GM18861 (cell line): ENCODE data around the gene TCF4.

Source experiments
- ATAC-seq: cut with Tn5 transposase; IDR thresholded peaks from one replicate; pipeline ENCODE4 v1.9.1; 2021; ENCODE audit not compliant: unreplicated experiment

Gene TCF4

DNA sequence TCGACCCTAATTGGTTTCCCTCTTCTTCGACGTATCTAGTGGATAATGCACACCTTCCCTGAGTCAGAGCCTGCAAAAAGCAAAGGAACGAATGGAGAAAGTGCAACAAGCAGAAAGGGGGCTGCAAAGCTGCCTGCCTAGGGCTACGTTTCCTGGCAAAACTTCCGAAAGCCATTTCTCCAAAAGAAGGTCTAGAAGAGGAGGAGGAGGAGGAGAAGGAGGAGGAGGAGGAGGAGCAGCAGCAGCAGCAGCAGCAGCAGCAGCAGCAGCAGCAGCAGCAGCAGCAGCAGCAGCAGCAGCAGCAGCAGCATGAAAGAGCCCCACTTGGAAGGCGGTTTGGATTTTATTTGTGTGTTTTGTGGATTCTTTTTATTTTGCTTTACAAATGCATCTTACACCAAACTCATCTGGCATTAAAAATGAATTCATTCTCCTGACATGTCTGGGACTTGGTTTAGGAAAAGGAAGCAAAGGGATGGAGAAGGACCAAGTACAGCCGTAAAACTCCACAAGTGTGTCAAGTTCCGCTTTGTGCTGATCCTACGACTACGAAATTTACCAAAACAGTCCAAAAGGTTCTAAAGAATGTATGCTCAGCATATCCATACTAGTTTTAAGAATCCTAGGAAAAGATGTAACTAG, 2.0 kb downstream of the TCF4 start:
- no peak for ATAC-seq

DNA sequence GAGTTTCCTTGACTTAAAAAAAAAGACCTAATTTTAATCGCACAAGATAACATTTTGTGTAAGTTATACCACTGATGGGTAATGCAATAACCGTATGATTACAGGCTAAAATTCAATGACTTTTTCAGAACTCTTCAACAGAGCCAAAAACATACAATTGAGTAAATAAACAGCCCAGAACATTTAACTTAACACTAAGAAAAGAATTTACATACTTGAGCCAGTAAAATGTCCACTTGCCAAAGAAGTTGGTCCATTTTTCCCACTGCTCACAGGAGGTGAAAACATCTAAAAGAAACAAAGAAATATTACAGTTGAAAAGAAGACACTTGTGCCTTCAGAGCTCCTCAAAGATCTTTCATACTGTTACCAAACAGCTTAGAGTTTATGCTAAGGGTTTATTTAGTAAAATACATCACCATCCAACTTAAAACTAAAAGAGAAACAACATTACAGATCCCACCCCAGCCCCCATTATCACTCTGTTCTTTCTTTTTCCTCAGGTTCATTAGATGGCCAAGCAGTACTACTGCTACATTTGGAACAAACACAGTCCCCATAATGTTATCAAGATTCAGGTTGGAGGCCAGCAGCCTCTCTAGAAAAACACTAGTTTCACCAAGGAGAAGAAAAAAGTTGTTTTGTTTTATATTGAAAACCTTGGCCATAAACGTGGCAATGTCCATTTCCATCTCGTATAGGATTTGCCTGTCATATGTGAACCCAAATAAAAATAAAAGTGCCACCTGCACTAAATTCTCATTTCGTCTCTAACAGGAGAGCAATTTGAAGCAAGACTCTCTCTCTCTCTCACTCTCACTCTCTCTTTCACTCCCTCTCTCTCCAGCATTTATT, 2.7 kb downstream of the TCF4 start:
- no peak for ATAC-seq

DNA sequence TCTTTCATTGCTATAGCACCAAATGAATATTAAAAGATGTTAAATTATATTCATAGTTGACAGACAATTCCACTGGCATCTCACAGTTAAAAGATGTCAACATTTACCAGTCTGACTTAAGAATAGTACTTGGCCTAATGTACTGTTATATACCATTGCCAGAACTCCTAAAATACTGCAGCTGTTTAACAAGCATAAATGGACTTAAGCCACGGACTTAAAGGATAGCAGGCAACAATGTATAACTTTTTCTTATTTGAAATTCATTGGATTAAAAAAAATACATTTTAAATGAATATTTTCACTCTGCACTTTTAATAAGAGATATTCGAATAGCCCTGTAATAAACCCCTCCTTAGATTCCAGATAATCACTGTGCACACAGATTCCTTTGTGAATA, 3.8 kb downstream of the TCF4 start:
- ATAC-seq = no peak

DNA sequence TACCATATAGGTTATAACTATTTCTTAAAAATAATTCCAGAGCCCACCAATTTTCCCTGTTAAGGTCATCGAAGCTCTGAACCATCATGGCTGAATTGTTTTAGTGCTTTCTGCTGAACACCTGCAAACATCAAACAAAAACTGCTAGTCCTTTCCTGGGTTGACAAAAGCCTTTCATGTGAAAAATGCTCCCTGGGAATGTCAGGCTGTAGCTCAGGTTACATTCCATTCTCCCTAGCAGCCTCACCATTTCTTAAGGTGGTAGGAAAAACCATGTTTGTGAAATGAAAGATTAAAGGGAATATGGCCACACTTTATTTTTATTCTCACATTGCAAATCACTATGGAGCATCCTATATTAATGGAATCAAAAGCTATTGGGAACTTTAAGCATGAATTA, 5.7 kb downstream of the TCF4 start:
- ATAC-seq = no peak

DNA sequence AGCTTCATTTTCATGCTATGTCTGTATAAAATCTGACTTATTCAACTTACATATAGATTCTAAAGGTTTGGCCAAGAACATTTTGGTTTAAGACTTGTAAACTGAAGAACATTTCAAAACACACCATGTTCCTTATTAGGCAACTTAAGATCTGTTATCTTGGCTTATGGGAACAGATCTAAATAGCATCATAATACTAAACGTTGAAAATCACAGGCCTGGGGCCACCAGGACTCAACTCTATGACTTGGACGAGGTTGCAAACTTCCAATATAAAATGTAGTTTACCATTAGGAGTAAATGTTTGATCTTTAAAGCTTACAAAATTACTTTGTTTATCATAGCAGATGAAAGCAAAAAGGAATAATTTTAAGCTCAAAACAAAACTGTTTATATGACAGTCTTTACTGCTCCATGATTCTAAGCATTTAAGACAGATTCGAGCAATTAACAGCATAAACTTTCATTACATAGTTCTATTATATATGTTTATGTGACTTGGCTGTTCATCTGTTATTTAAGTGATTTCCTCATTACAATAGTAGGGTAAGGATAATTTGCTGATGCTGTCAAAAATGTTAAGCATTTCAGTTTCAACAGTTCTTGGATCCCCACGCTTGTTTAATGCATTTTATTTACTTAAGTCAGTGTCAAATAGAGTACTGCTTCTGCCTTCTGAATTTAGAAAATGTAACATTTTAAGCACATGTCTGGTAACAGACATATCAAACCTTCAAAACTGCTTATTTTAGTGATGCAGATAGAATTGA, 8.3 kb downstream of the TCF4 start:
- no peak for ATAC-seq

DNA sequence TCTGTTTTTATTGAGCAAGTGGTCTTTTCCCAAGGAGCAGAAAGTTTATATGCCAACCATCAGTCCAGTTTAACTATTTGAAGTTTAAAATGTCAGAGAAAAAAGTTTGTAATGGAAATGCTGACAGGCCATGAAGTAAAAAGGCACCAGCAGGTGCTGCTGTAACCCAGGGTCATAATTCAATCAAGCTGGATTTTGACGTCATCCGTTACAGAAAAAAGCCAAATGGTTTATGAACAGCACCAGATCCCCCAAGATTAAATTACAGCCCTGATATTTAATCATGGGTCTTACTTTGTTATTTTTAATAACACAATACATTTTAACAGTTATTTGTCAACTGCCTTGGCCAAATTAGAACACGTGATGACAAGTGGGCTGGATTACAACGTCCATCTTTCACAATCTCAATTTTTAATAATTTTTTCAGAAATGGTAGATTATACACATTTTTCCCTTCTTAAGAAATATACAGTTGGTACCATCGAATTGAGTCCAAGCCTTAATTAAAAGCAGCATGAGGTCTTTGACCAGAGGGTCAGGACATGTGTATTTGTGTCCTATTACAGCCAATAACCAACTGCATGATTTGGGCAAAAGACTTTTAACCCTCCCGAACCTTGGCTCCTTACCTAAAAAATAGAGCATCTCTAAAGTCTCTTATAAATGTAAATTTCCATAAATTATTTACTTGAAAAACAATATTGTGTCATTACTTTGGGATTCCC, 10.0 kb downstream of the TCF4 start:
- no peak for ATAC-seq

GRCh38 chr18:55576001-55576400, 12.0 kb downstream of the TCF4 start:
- ATAC-seq = no peak

GRCh38 chr18:55575066-55575465, 12.9 kb downstream of the TCF4 start:
- ATAC-seq = no peak

- ATAC-seq = no peak
These were observed 14.6 kb downstream of the TCF4 start for GRCh38 chr18:55573386-55573785.

- ATAC-seq = no peak
These were observed 17.0 kb downstream of the TCF4 start for GRCh38 chr18:55570966-55571365.

DNA sequence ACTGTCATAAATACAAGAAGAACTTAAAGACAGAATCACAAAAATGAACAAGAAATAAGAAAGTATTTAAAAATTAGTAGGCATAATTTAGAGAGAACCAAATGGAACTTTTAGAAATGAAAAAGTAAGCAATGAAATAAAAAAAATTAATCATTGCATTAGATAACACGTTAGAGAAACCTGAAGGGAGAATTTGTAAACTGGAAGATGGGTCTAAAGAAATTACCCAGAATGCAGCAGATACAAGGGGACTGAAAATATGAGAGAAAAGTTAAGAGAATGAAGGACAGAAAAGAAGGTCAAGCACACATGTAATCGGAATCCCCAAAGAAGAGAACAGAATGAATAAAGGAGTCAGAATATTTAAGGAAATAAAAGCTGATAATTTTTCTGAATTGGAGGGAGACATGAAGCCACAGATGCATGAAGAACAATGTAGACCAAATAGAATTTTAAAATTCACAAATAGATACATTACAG, 21.5 kb downstream of the TCF4 start:
- no peak for ATAC-seq

DNA sequence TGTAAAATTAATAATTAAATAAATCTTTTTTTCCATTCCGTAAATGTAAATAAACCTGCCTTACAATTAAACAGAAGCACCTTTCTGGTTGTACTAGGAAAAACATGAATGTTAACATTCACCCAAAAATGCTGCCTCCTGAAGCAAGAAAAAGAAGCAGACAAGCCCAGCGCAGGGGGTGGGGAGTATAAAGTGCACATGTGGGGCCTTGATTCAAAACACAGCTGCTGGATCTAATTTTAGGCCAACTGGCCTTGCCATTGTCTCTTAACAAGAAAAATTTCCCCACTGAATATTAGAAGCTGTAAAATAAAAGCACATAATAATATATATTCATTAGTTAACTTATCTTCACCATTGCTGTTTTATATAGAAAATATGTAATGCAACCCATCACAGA, 28.3 kb downstream of the TCF4 start:
- ATAC-seq = no peak

GRCh38 chr18:55557211-55557610, 30.8 kb downstream of the TCF4 start:
- ATAC-seq = no peak

GRCh38 chr18:55555395-55556027, 32.5 kb downstream of the TCF4 start:
- ATAC-seq = no peak

GRCh38 chr18:55552526-55553189, 35.3 kb downstream of the TCF4 start:
- no peak for ATAC-seq

- no peak for ATAC-seq
These were observed 36.8 kb downstream of the TCF4 start for GRCh38 chr18:55551227-55551626.

DNA sequence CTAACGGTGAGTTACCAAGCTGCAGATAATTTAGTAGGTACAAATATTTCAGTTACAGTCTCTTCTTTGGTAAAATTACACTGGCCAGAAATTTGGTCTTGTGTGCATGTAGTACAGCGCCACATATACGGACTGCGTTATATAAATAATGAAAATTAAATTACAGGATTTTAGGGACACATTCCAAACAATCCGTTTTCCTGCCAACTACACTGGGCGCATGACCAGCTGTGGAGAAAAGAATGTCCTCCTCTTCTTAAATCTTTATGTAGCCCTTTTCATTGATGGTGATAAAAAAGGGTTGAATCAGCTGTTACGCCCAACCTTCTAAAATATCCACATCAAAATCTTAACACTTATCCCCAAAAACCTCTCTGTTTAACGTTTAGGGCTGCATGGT, 37.5 kb downstream of the TCF4 start:
- ATAC-seq = no peak

DNA sequence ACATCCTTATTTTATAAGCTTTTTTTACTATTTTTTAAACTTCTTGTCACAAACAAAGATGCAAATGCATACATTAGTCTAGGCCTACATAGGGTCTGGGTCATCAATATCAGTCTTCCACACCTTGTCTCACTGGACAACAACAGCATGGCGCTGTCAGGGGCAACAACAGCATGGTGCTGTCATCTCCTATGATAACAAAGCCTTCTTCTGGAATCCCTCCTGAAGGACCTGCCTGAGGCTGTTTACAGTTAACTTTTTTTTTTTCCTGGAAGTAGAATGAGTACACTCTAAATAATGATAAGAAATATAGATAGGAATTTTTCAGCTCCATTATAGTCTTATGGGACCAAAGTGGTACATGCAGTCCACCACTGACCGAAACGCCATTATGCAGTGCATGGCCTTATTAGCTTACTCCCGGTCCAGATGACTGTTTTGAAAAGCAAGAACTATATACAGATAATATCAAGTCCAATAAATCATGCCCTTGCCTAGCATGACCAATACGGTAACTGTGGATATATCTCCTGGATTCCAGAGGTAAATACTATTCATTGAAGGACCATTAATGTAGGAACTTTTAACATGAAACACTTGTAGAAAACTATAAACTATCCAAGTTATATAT, 38.4 kb downstream of the TCF4 start:
- ATAC-seq = no peak

DNA sequence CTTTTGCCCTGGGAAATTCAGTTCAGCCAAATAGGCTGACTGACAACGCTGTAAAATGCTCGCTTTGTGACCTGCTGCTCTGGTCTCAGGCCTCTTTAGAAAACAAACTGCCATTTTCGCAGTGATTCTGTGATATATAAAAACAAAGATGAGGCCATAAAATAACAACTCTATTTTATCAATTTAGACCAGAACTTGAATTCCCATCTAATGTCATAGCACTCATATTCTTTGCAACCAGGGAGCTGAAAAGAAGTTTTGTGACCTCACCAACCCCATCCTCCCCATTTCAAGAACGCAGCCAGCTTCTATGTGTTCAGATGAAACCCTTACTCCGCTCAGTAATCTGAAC, 40.3 kb downstream of the TCF4 start:
- no peak for ATAC-seq
